AG10803 (cell line): ENCODE results near the gene FBXL17.

Experiments used
- DNase-seq: peaks from one replicate; pipeline ENCODE4 v3.0.0; 2010; ENCODE audit warnings: low read depth
- H3K4me3 ChIP-seq: 2 replicates; pipeline ENCODE4 v1.5.1; 2011; ENCODE audit warnings: mild to moderate bottlenecking, low read length, control low read depth
- CTCF ChIP-seq: conservative IDR thresholded peaks from 2 replicates; pipeline ENCODE4 v1.5.1; 2011; ENCODE audit warnings: mild to moderate bottlenecking, low read length, control low read depth, inconsistent platforms

Gene FBXL17

GRCh38 chr5:108361239-108361638, 20.7 kb downstream of the FBXL17 start:
- H3K4me3 ChIP-seq, result no peak overlapping the region
- TF ChIP-seq CTCF, result no peak
- DNase-seq, result no peak

- no peak overlapping the region for H3K4me3 ChIP-seq
- no peak for DNase-seq
- TF ChIP-seq CTCF, result no peak
Observed at GRCh38 chr5:108360280-108360679, 21.6 kb downstream of the FBXL17 start.

- TF ChIP-seq CTCF, result no peak
- no peak overlapping the region for H3K4me3 ChIP-seq
- no peak for DNase-seq
Observed at GRCh38 chr5:108356286-108356685, 25.6 kb downstream of the FBXL17 start.

- TF ChIP-seq CTCF, result no peak
- no peak overlapping the region for H3K4me3 ChIP-seq
- no peak for DNase-seq
Observed at GRCh38 chr5:108353087-108353486, 28.8 kb downstream of the FBXL17 start.

DNA sequence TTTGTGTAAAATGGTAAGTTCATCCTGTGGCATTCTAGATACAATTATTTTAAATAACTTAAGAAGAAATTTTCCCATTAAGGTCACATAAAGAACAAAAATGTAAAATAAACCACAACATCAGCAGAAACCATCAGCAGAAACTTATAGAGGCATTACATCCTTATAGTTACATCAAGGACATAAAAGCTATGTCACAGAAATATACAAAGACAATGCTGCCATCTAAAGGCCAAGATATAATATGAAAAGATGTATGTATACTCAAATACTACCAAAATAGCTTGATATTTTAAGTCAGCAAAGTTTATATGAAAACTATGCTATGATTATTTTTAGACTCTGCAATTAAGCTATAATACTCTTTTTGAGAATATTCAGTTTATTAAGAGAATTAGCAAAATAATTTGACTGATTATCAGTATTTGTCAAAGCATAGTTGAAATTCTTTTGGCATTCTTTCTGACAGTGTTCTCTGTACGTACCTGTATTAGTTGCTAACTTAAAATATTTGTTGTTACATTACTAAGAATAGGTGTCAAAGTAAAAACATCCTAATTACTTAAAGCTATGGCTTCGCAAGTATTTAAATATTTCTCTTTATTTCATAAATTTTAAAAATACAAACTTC, 36.2 kb downstream of the FBXL17 start:
- peak; percentile 61 for DNase-seq

DNA sequence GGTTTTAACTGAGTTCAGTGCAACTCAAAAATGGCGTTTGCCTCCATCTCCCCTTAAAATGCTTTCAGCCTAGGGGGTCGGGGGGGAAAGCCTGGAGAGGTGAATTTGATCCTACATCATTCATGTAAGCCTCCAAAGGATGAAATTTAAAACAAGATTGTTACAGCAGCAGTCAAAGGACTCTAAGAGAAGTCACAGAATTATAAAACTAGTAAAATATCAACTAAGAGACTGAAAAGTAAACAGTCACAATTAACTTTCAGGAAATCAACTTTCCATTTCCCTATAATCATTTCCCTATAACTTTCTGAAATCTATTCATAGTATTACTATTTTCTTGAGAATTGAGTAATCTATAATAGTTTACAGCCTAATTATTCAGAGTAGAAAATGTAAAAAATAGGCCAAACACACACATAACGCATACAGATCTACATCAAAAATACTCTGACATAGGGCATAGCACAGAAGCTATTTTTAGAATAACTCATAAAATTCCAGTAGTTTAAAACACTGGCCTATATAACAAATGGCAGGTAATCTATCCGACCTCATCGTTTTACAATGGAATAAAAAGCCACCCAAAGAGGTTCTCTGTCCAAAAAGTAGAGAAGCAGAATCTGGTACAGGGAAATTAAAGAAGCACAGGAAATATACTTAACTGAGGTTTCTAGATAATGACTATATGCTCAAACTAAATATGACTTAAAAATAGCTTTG, 37.6 kb downstream of the FBXL17 start:
- TF ChIP-seq CTCF, result no peak
- no peak for DNase-seq
- H3K4me3 ChIP-seq, result no peak overlapping the region

More for the DNA sequence above, 36.2 kb downstream of the FBXL17 start:
- peak; percentile 51 for TF ChIP-seq CTCF
- no peak overlapping the region for H3K4me3 ChIP-seq

DNA sequence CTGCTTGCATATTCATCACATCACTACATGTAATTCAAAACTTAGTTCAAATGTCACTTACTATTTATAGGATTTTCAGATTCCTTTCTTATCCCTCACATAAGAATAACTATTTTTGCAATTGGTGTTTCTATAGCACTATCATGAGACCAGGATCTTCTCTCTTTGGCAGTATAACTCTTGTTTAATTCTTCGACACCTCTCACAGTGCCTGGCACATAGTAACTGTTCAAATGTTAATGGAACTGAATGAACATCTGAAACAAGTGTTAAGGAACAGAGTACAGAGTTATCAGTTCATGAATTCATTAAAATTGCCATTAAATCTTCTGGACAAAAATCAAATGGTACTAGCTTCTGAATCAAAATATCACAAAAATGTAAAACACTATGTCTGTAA, 40.0 kb downstream of the FBXL17 start:
- no peak for DNase-seq
- no peak overlapping the region for H3K4me3 ChIP-seq
- TF ChIP-seq CTCF, result no peak
